ENCODE results near the gene SOX6.

- TF ChIP-seq, protein P1, sequence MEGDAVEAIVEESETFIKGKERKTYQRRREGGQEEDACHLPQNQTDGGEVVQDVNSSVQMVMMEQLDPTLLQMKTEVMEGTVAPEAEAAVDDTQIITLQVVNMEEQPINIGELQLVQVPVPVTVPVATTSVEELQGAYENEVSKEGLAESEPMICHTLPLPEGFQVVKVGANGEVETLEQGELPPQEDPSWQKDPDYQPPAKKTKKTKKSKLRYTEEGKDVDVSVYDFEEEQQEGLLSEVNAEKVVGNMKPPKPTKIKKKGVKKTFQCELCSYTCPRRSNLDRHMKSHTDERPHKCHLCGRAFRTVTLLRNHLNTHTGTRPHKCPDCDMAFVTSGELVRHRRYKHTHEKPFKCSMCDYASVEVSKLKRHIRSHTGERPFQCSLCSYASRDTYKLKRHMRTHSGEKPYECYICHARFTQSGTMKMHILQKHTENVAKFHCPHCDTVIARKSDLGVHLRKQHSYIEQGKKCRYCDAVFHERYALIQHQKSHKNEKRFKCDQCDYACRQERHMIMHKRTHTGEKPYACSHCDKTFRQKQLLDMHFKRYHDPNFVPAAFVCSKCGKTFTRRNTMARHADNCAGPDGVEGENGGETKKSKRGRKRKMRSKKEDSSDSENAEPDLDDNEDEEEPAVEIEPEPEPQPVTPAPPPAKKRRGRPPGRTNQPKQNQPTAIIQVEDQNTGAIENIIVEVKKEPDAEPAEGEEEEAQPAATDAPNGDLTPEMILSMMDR (IDR thresholded peaks at IDR 0.05), result no peak
- TF ChIP-seq, protein P2, sequence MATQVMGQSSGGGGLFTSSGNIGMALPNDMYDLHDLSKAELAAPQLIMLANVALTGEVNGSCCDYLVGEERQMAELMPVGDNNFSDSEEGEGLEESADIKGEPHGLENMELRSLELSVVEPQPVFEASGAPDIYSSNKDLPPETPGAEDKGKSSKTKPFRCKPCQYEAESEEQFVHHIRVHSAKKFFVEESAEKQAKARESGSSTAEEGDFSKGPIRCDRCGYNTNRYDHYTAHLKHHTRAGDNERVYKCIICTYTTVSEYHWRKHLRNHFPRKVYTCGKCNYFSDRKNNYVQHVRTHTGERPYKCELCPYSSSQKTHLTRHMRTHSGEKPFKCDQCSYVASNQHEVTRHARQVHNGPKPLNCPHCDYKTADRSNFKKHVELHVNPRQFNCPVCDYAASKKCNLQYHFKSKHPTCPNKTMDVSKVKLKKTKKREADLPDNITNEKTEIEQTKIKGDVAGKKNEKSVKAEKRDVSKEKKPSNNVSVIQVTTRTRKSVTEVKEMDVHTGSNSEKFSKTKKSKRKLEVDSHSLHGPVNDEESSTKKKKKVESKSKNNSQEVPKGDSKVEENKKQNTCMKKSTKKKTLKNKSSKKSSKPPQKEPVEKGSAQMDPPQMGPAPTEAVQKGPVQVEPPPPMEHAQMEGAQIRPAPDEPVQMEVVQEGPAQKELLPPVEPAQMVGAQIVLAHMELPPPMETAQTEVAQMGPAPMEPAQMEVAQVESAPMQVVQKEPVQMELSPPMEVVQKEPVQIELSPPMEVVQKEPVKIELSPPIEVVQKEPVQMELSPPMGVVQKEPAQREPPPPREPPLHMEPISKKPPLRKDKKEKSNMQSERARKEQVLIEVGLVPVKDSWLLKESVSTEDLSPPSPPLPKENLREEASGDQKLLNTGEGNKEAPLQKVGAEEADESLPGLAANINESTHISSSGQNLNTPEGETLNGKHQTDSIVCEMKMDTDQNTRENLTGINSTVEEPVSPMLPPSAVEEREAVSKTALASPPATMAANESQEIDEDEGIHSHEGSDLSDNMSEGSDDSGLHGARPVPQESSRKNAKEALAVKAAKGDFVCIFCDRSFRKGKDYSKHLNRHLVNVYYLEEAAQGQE (IDR thresholded peaks at IDR 0.05; ENCODE audit: insufficient read depth in 1 of 2, low read depth in 2 of 2, low read length in 1 of 2), result no peak
- TF ChIP-seq POLR2AphosphoS5 (IDR thresholded peaks at IDR 0.05; ENCODE audit: low read depth, low read length) (no peak), SIN3A (IDR thresholded peaks at IDR 0.05; ENCODE audit: borderline replicate concordance, insufficient read depth, low read depth, low read length) (no peak)
These were observed 322.3 kb downstream of the SOX6 start for GRCh38 chr11:16034074-16034473.
